Measurements from ENCODE around the gene TBC1D21. TPM values are rescaled to one million over a fixed set of nuclear protein-coding genes. Genes with fewer than 3 reads are reported as not detected.

The TBC1D21 gene
- polyA plus RNA-seq, 1 experiment, result not detected

DNA sequence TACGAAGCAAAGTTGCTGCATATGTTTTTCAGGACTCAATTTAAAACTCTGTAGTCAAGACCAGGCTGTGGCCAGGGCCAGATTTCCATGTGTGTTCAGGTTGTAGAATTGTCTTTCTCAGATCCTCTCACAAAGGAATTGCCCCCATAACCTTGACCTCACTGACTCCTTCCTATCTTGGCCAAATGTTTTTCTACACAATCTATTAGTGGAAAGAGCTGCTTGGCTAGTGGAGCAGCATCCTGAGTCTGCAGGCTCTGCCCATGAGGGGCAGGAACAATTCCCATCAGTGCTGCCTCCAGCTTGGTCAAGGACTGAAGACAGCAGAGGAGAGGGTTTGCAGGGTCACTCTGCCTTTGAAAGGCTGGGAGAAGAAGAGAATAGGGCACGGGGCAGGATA, 6.9 kb upstream of the TBC1D21 start:
- H3K27ac ChIP-seq (ENCODE audit: low read depth, low read length), result no peak overlapping the region
- CTCF ChIA-PET, result no interaction called here
- H3K4me3 ChIP-seq (ENCODE audit: low read depth, low read length), result no peak overlapping the region
- H3K9me3 ChIP-seq (ENCODE audit: control insufficient read depth, insufficient read depth, low read length), result no peaks in the 10 kb centered on the region
- TF ChIP-seq CTCF (IDR thresholded peaks at IDR 0.05; ENCODE audit: low read depth, low read length), result no peak
- POLR2A ChIA-PET, result no interaction called here
- no peak for DNase-seq (ENCODE audit: low read depth, low spot score)
- H3K27me3 ChIP-seq (ENCODE audit: control insufficient read depth, insufficient read depth, low read length), result peaks cover 45% of the 10 kb centered on the region

DNA sequence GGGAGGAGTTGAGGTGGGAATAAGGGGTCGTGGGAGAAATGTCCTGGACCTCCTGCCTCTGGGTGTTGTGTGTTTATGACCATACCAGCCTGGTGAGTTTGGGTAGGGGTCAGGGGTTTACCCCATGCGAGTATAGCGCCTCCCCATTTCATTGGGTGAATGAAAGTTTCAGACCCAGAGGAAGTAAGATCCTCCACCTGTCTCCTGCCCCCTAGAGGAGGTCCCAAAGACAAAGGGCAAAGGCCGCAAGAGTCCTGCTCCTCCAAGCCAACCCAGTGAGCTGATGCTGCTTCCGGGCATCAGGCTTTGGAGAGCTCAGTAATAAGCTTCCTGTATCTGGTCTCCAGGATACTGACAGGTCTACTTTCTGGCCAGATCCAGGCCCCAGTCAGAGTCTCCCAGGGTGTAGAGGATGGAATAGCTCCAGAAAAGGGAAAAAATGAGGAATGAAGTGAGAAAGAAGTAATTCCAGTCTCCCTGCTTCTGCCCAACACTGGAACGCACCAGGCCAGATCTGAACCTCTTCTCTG, 6.4 kb upstream of the TBC1D21 start:
- no peak for TF ChIP-seq CTCF (IDR thresholded peaks at IDR 0.05; ENCODE audit: low read depth, low read length)
- Histone ChIP-seq H3K4me3 (ENCODE audit: low read depth, low read length) (no peak overlapping the region), H3K27me3 (ENCODE audit: control insufficient read depth, insufficient read depth, low read length) (peaks cover 47% of the 10 kb centered on the region), H3K9me3 (ENCODE audit: control insufficient read depth, insufficient read depth, low read length) (no peaks in the 10 kb centered on the region), H3K27ac (ENCODE audit: low read depth, low read length) (no peak overlapping the region)
- CTCF ChIA-PET, result no interaction called here
- no peak for DNase-seq (ENCODE audit: low read depth, low spot score)
- POLR2A ChIA-PET, result no interaction called here

DNA sequence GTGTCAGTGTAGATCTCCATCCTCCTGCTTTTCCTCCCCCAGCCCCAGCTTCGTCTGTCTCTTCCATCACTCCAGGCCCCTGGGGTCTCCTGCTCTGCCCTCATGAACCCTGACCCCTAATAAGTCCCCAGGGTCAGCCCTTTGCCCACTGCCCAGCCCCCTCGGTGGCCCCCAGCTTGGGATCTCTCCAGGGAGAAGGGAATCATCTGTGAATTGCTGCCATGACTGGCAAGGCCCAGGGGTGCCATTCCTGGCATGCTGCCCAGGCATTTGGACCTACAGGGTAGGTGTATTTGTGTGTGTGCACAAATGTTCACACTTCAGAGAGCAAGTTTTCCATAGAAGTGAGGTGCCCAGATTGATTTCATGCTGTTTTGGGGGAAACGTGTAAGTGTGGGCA, 5.9 kb upstream of the TBC1D21 start:
- TF ChIP-seq CTCF (IDR thresholded peaks at IDR 0.05; ENCODE audit: low read depth, low read length), result no peak
- Histone ChIP-seq H3K27ac (ENCODE audit: low read depth, low read length) (no peak overlapping the region), H3K9me3 (ENCODE audit: control insufficient read depth, insufficient read depth, low read length) (no peaks in the 10 kb centered on the region), H3K27me3 (ENCODE audit: control insufficient read depth, insufficient read depth, low read length) (peaks cover 52% of the 10 kb centered on the region), H3K4me3 (ENCODE audit: low read depth, low read length) (no peak overlapping the region)
- ChIA-PET CTCF (no interaction called here), POLR2A (no interaction called here)
- no peak for DNase-seq (ENCODE audit: low read depth, low spot score)

DNA sequence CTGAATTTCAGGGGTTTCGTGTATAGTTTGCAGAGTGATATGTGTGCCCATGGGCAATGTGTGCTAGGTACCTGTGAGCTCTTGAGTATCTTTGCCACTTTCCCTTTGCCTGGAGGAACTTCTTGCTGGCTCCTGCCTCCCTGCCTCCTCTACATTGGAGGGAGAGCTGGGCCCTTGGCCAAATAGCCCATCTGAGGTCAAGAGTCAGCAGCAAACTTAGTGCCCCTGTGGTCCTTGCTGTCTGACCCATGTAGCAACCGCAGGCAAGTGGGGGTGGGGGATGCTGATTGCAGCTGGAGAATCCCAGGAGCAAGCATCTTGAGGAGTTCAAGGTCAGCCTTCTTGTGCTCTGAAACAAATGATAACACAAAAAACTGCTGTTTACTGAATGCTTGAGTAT, 5.4 kb upstream of the TBC1D21 start:
- ChIA-PET CTCF (no interaction called here), POLR2A (no interaction called here)
- no peak overlapping the region for H3K4me3 ChIP-seq (ENCODE audit: low read depth, low read length)
- H3K9me3 ChIP-seq (ENCODE audit: control insufficient read depth, insufficient read depth, low read length), result no peaks in the 10 kb centered on the region
- peaks cover 57% of the 10 kb centered on the region for H3K27me3 ChIP-seq (ENCODE audit: control insufficient read depth, insufficient read depth, low read length)
- no peak for DNase-seq (ENCODE audit: low read depth, low spot score)
- H3K27ac ChIP-seq (ENCODE audit: low read depth, low read length), result no peak overlapping the region
- no peak for TF ChIP-seq CTCF (IDR thresholded peaks at IDR 0.05; ENCODE audit: low read depth, low read length)

GRCh38 chr15:73869216-73869995, 4.0 kb upstream of the TBC1D21 start:
- Histone ChIP-seq H3K4me3 (ENCODE audit: low read depth, low read length) (no peak overlapping the region), H3K9me3 (ENCODE audit: control insufficient read depth, insufficient read depth, low read length) (no peaks in the 10 kb centered on the region), H3K27ac (ENCODE audit: low read depth, low read length) (no peak overlapping the region), H3K27me3 (ENCODE audit: control insufficient read depth, insufficient read depth, low read length) (peaks cover 56% of the 10 kb centered on the region)
- POLR2A ChIA-PET, result no interaction called here
- CTCF ChIA-PET, result interaction anchor here (0.6 kb wide), 1 partner anchor 41 kb away, joined by 3 read pairs; no protein-coding TSS in a partner anchor
- TF ChIP-seq CTCF (IDR thresholded peaks at IDR 0.05; ENCODE audit: low read depth, low read length), result no peak
- DNase-seq (ENCODE audit: low read depth, low spot score), result no peak

Data from AG04450 (cell line).